Measurements from ENCODE around the gene NDUFC1. TPM values are rescaled to one million over a fixed set of nuclear protein-coding genes. Genes with fewer than 3 reads are reported as not detected.

Gene NDUFC1
- total RNA-seq (2014; rRNA removed; shearing (Covaris generic)): 62.3 and 68.9 TPM in 2 replicates

GRCh38 chr4:139301821-139302611 is at the start of gene NDUFC1:
Gene NDUFC1 (minus strand): TSS chr4:139302477. CDS start chr4:139295798, 6,679 bp downstream.

GRCh38 chr4:139301113-139301820 is 1.0 kb downstream of the NDUFC1 start, which contains the start of gene NAA15:
Gene NAA15 (plus strand): TSS chr4:139301505. CDS start chr4:139301778, 273 bp downstream.

GRCh38 chr4:139279760-139280620 is 22.3 kb downstream of the NDUFC1 start, which contains the start of gene MGARP:
Gene MGARP (minus strand): TSS chr4:139280225. CDS start chr4:139280158, 67 bp downstream.

Small RNA genes lying within 50 kb of the gene (small RNA-seq; reads per million reads assigned to genes)
- gene RNU6-1074P (not detected), gene RNU6-1214P (not detected)

Other genes with a start within 250 kb of the NDUFC1 start
- gene ELF2, start 125.3 kb downstream of the NDUFC1 start, total RNA-seq (2014; rRNA removed; shearing (Covaris generic)): 25.7 and 27.8 TPM in 2 replicates
- 0.11 TPM in 1 of 2 replicates, not detected in the other for gene MGARP, start 22.3 kb downstream of the NDUFC1 start, total RNA-seq (2014; rRNA removed; shearing (Covaris generic))
- 36.1 and 39.8 TPM in 2 replicates for gene NAA15, start 972 bp downstream of the NDUFC1 start, total RNA-seq (2014; rRNA removed; shearing (Covaris generic))
- 2.7 and 2.8 TPM in 2 replicates for gene RAB33B, start 151.6 kb upstream of the NDUFC1 start, total RNA-seq (2014; rRNA removed; shearing (Covaris generic))

Measured in A375 (cell line).